Measurements from ENCODE around the gene UST. TPM values are rescaled to one million over a fixed set of nuclear protein-coding genes. Genes with fewer than 3 reads are reported as not detected.
A peak's percentile ranks its signal among the peaks of the same experiment; 100 is the strongest.
"Not testable (repeated sequence)": the region's sequence is repeated elsewhere in the genome, so short reads cannot be mapped to it uniquely, and the experiment has no call there.

The UST gene
- total RNA-seq, 6 experiments from 2014 or later: 0.44 to 1.9 (median 0.91) TPM

- Histone ChIP-seq H3K9me3 (no peaks in the 10 kb centered on the region), H3K36me3 (no peaks in the 10 kb centered on the region), H3K27me3 (no peaks in the 10 kb centered on the region), H3K27ac (peak overlapping the region in 2 of 3 donors; percentile 41 to 49), H3K4me1 (peaks cover 0 to 3% (median 0%) of the 10 kb centered on the region in 4 donors), H3K4me3 (no peak overlapping the region)
- ATAC-seq (peak; percentile 61 to 74 (median 65)), DNase-seq (no peak)
- intact Hi-C loops (cut with DNase I): no loop called here
- TF ChIP-seq CTCF (IDR thresholded peaks at IDR 0.05) (no peak), POLR2A (IDR thresholded peaks at IDR 0.05) (no peak)
- 17% methylated on average over 10 of the region's 14 CpGs for WGBS (ENCODE audit: insufficient coverage, low coverage, low lambda C conversion rate, missing lambda C conversion rate)
Measured at GRCh38 chr6:148760568-148761526, 14.0 kb downstream of the UST start.

- Histone ChIP-seq H3K27me3 (no peaks in the 10 kb centered on the region), H3K9me3 (no peaks in the 10 kb centered on the region), H3K4me1 (peaks cover 0 to 3% (median 0%) of the 10 kb centered on the region in 4 donors), H3K27ac (peak overlapping the region in 2 of 3 donors; percentile 41 to 49), H3K36me3 (no peaks in the 10 kb centered on the region), H3K4me3 (no peak overlapping the region)
- intact Hi-C loops (cut with DNase I): no loop called here
- ATAC-seq: peak; percentile 36 to 52 (median 42)
- WGBS (ENCODE audit: insufficient coverage, low coverage, low lambda C conversion rate, missing lambda C conversion rate): 19% methylated on average over 8 of the region's 8 CpGs
- no peak for TF ChIP-seq POLR2A (IDR thresholded peaks at IDR 0.05)
- no peak for DNase-seq
Measured at GRCh38 chr6:148761527-148762011, 14.7 kb downstream of the UST start.

- TF ChIP-seq CTCF (IDR thresholded peaks at IDR 0.05) (no peak), POLR2A (IDR thresholded peaks at IDR 0.05) (no peak)
- H3K27me3 ChIP-seq: no peaks in the 10 kb centered on the region
- WGBS (ENCODE audit: insufficient coverage, low coverage, low lambda C conversion rate, missing lambda C conversion rate): 60% methylated on average over 1 of the region's 1 CpG
- peaks cover 0 to 3% (median 0%) of the 10 kb centered on the region in 4 donors for H3K4me1 ChIP-seq
- DNase-seq: no peak
- H3K4me3 ChIP-seq: no peak overlapping the region
- H3K9me3 ChIP-seq: no peaks in the 10 kb centered on the region
- H3K36me3 ChIP-seq: no peaks in the 10 kb centered on the region
- no peak for ATAC-seq
- H3K27ac ChIP-seq: no peak overlapping the region
- intact Hi-C loops (cut with DNase I): no loop called here
Measured at GRCh38 chr6:148762231-148762630, 15.4 kb downstream of the UST start.

GRCh38 chr6:148764259-148765020 lies 17.6 kb downstream of the UST start:
- DNase-seq; H3K27me3 ChIP-seq; H3K36me3 ChIP-seq; intact Hi-C loops (cut with DNase I); ATAC-seq; H3K4me3 ChIP-seq; H3K27ac ChIP-seq; H3K4me1 ChIP-seq; H3K9me3 ChIP-seq: not testable (repeated sequence)
- 58% methylated on average over 10 of the region's 10 CpGs for WGBS (ENCODE audit: insufficient coverage, low coverage, low lambda C conversion rate, missing lambda C conversion rate)

GRCh38 chr6:148765898-148766808 lies 19.3 kb downstream of the UST start:
- TF ChIP-seq CTCF (IDR thresholded peaks at IDR 0.05) (no peak), POLR2A (IDR thresholded peaks at IDR 0.05) (no peak)
- no peak overlapping the region for H3K4me3 ChIP-seq
- intact Hi-C loops (cut with DNase I): no loop called here

More at GRCh38 chr6:148765898-148766808, 19.3 kb downstream of the UST start:
- Histone ChIP-seq H3K4me1 (no peaks in the 10 kb centered on the region), H3K36me3 (no peaks in the 10 kb centered on the region), H3K27ac (no peak overlapping the region), H3K9me3 (no peaks in the 10 kb centered on the region), H3K27me3 (no peaks in the 10 kb centered on the region)
- 69% methylated on average over 5 of the region's 5 CpGs for WGBS (ENCODE audit: insufficient coverage, low coverage, low lambda C conversion rate, missing lambda C conversion rate)
- no peak for ATAC-seq
- no peak for DNase-seq

All from right lobe of liver (tissue), 6 donors.